Vagina (tissue), 2 donors: Measurements from ENCODE around the gene NDST1. TPM values are rescaled to one million over a fixed set of nuclear protein-coding genes. Genes with fewer than 3 reads are reported as not detected.

Source experiments
- DNase-seq, 2 donors: peaks; one replicate each; pipeline ENCODE4 v3.0.0-alpha.2; 2017; ENCODE audit errors: extremely low spot score in 2 of 2
- H3K27ac ChIP-seq: fragments of 200-600 bp; sonication (generic); one replicate; pipeline ENCODE4 v1.5.1; 2019
- H3K27me3 ChIP-seq: fragments of 200-600 bp; sonication (generic); one replicate; pipeline ENCODE4 v1.5.1; 2019
- H3K36me3 ChIP-seq, 2 donors: fragments of 200-600 bp; sonication (generic); one replicate each; pipeline ENCODE4 v1.5.1; 2017 to 2019
- H3K4me1 ChIP-seq: fragments of 200-600 bp; sonication (generic); one replicate; pipeline ENCODE4 v1.5.1; 2019
- H3K4me3 ChIP-seq, 2 donors: fragments of 200-600 bp; sonication (generic); 1 replicate in 1 of 2; 2 replicates in 1 of 2; pipeline ENCODE4 v1.5.1; 2016 to 2019
- H3K9me3 ChIP-seq: fragments of 200-600 bp; sonication (generic); one replicate; pipeline ENCODE4 v1.5.1; 2019
- CTCF ChIP-seq, 3 experiments: fragments of 450-650 bp in 2 of 3; fragments of 200-600 bp in 1 of 3; sonication (generic) in 1 of 3; IDR thresholded peaks; one replicate each; pipeline ENCODE4 v1.5.1; 2017 to 2019; ENCODE audit warnings: antibody characterized with exemption in 3 of 3, mild to moderate bottlenecking in 2 of 3, moderate library complexity in 2 of 3
- POLR2A ChIP-seq, 2 donors: fragments of 450-650 bp; IDR thresholded peaks; one replicate each; pipeline ENCODE4 v1.6.1; 2017; ENCODE audit warnings: antibody characterized with exemption in 2 of 2, mild to moderate bottlenecking in 2 of 2, moderate library complexity in 2 of 2
- POLR2AphosphoS5 ChIP-seq, 2 donors: sonication (generic); formaldehyde crosslinking; IDR thresholded peaks; one replicate each; pipeline ENCODE4 v1.9.0; 2017; ENCODE audit warnings: antibody characterized with exemption in 2 of 2, mild to moderate bottlenecking in 2 of 2, low read depth in 1 of 2; ENCODE audit not compliant: insufficient read depth in 1 of 2
- intact Hi-C: fragments of 100-400 bp; cut with DNase I; formaldehyde crosslinking; loops from one replicate; pipeline ENCODE4 v1.15.1; 2023
- total RNA-seq: library from RNA; depleted of rRNA; stranded (reverse); fragments of >200 nt; gene quantifications from one replicate; pipeline ENCODE4 v1.2.3, GENCODE V29; 2016

The NDST1 gene
- total RNA-seq, 1 donor from 2014 or later = 73.9 TPM

GRCh38 chr5:150496534-150496933 lies 11.4 kb upstream of the NDST1 start:
- Histone ChIP-seq H3K36me3 (no peaks in the 10 kb centered on the region), H3K4me1 (peaks cover 83% of the 10 kb centered on the region), H3K27me3 (no peaks in the 10 kb centered on the region), H3K4me3 (no peak overlapping the region), H3K27ac (peak overlapping the region; percentile 81), H3K9me3 (no peaks in the 10 kb centered on the region)
- intact Hi-C loops = no loop called here
- no peak for DNase-seq
- TF ChIP-seq POLR2AphosphoS5 (IDR thresholded peaks at IDR 0.05; ENCODE audit: insufficient read depth in 1 of 2, low read depth in 1 of 2) (no peak), CTCF (IDR thresholded peaks at IDR 0.05) (no peak), POLR2A (IDR thresholded peaks at IDR 0.05) (no peak)

- Histone ChIP-seq H3K27ac (peak overlapping the region; percentile 81), H3K4me1 (peaks cover 83% of the 10 kb centered on the region), H3K4me3 (peak overlapping the region in 1 of 2 donors; percentile 19), H3K27me3 (no peaks in the 10 kb centered on the region), H3K9me3 (no peaks in the 10 kb centered on the region), H3K36me3 (no peaks in the 10 kb centered on the region)
- TF ChIP-seq CTCF (IDR thresholded peaks at IDR 0.05) (no peak), POLR2AphosphoS5 (IDR thresholded peaks at IDR 0.05; ENCODE audit: insufficient read depth in 1 of 2, low read depth in 1 of 2) (peak; percentile 46 to 84)
- DNase-seq = no peak
- intact Hi-C loops = no loop called here
Observed at GRCh38 chr5:150497274-150497988, 10.5 kb upstream of the NDST1 start.

- DNase-seq = no peak
- H3K4me3 ChIP-seq = peak overlapping the region in 1 of 2 donors; percentile 19
Observed at GRCh38 chr5:150497989-150498317, 10.0 kb upstream of the NDST1 start.

GRCh38 chr5:150498501-150498900 lies 9.4 kb upstream of the NDST1 start:
- Histone ChIP-seq H3K36me3 (no peaks in the 10 kb centered on the region), H3K4me1 (peaks cover 83% of the 10 kb centered on the region), H3K4me3 (no peak overlapping the region), H3K9me3 (no peaks in the 10 kb centered on the region), H3K27ac (peak overlapping the region; percentile 81), H3K27me3 (no peaks in the 10 kb centered on the region)
- TF ChIP-seq POLR2AphosphoS5 (IDR thresholded peaks at IDR 0.05; ENCODE audit: insufficient read depth in 1 of 2, low read depth in 1 of 2) (no peak), CTCF (IDR thresholded peaks at IDR 0.05) (no peak), POLR2A (IDR thresholded peaks at IDR 0.05) (no peak)
- no peak for DNase-seq
- intact Hi-C loops = no loop called here

More at GRCh38 chr5:150497989-150498317, 10.0 kb upstream of the NDST1 start:
- TF ChIP-seq POLR2A (IDR thresholded peaks at IDR 0.05) (no peak), POLR2AphosphoS5 (IDR thresholded peaks at IDR 0.05; ENCODE audit: insufficient read depth in 1 of 2, low read depth in 1 of 2) (no peak), CTCF (IDR thresholded peaks at IDR 0.05) (no peak)
- H3K36me3 ChIP-seq = no peaks in the 10 kb centered on the region
- H3K27me3 ChIP-seq = no peaks in the 10 kb centered on the region
- peaks cover 83% of the 10 kb centered on the region for H3K4me1 ChIP-seq
- H3K27ac ChIP-seq = peak overlapping the region; percentile 81
- intact Hi-C loops = no loop called here
- H3K9me3 ChIP-seq = no peaks in the 10 kb centered on the region

GRCh38 chr5:150498971-150499370 lies 9.0 kb upstream of the NDST1 start:
- H3K36me3 ChIP-seq = no peaks in the 10 kb centered on the region
- no peak for TF ChIP-seq CTCF (IDR thresholded peaks at IDR 0.05)
- TF ChIP-seq POLR2A (IDR thresholded peaks at IDR 0.05) = no peak
- TF ChIP-seq POLR2AphosphoS5 (IDR thresholded peaks at IDR 0.05; ENCODE audit: insufficient read depth in 1 of 2, low read depth in 1 of 2) = no peak
- H3K9me3 ChIP-seq = no peaks in the 10 kb centered on the region
- intact Hi-C loops = no loop called here
- H3K4me1 ChIP-seq = peaks cover 86% of the 10 kb centered on the region
- DNase-seq = no peak
- no peak overlapping the region for H3K4me3 ChIP-seq
- H3K27me3 ChIP-seq = no peaks in the 10 kb centered on the region
- peak overlapping the region; percentile 81 for H3K27ac ChIP-seq
